Cardiac muscle cell (in vitro differentiated cells and primary cell): Measurements from ENCODE around the gene EAF1. TPM values are rescaled to one million over a fixed set of nuclear protein-coding genes. Genes with fewer than 3 reads are reported as not detected.

Experiments used
- DNase-seq, 2 donors: peaks; one replicate each; pipeline versions ENCODE4 v3.0.0 to v3.0.0-alpha.2; 2010 to 2017; ENCODE audit warnings: low read depth in 1 of 2, low spot score in 1 of 2
- H3K27ac ChIP-seq: fragments of 200-600 bp; sonication (generic); 2 replicates; pipeline ENCODE4 v1.5.1; 2016
- H3K27me3 ChIP-seq: fragments of 200-600 bp; sonication (generic); 2 replicates; pipeline ENCODE4 v1.6.0; 2016; ENCODE audit warnings: control low read depth
- H3K36me3 ChIP-seq: fragments of 200-600 bp; sonication (generic); 2 replicates; pipeline ENCODE4 v1.5.1; 2016; ENCODE audit warnings: control low read depth
- H3K4me1 ChIP-seq: fragments of 200-600 bp; sonication (generic); 2 replicates; pipeline ENCODE4 v1.8.1; 2017; ENCODE audit warnings: low read depth, mild to moderate bottlenecking, mixed run types
- H3K4me3 ChIP-seq: fragments of 200-600 bp; sonication (generic); 2 replicates; pipeline ENCODE4 v1.5.1; 2016; ENCODE audit warnings: mild to moderate bottlenecking
- H3K9me3 ChIP-seq: fragments of 200-600 bp; sonication (generic); 2 replicates; pipeline ENCODE4 v1.5.1; 2017; ENCODE audit warnings: low read depth, mild to moderate bottlenecking, control low read depth
- CTCF ChIP-seq: IDR thresholded peaks from 2 replicates; pipeline ENCODE4 v1.5.1; 2012; ENCODE audit warnings: low read depth, mild to moderate bottlenecking, low read length
- polyA plus RNA-seq: library from polyadenylated mRNA; unstranded; fragments of >200 nt; fragmentation: Nextera tagmentation; extraction: Ambion mirVana; gene quantifications from 2 replicates; pipeline ENCODE4 v1.2.1, GENCODE V29; 2016
- total RNA-seq: library from RNA; depleted of rRNA; stranded (reverse); fragments of >200 nt; gene quantifications from 2 replicates; pipeline ENCODE4 v1.2.3, GENCODE V29; 2016

The EAF1 gene
- total and polyA plus RNA-seq, 2 experiments from 2014 or later: 8.7 to 13.2 TPM

- TF ChIP-seq CTCF: no peak
- Histone ChIP-seq H3K27me3 (no peaks in the 10 kb centered on the region), H3K4me1 (peaks cover 6% of the 10 kb centered on the region), H3K27ac (no peak overlapping the region), H3K9me3 (no peaks in the 10 kb centered on the region), H3K36me3 (peaks cover 23% of the 10 kb centered on the region), H3K4me3 (no peak overlapping the region)
- no peak for DNase-seq
These were observed 1.7 kb downstream of the EAF1 start for GRCh38 chr3:15429080-15429479.

GRCh38 chr3:15430624-15431023 lies 3.2 kb downstream of the EAF1 start:
- no peak for DNase-seq
- Histone ChIP-seq H3K9me3 (no peaks in the 10 kb centered on the region), H3K27me3 (no peaks in the 10 kb centered on the region), H3K36me3 (peaks cover 29% of the 10 kb centered on the region), H3K27ac (no peak overlapping the region), H3K4me1 (peaks cover 6% of the 10 kb centered on the region), H3K4me3 (no peak overlapping the region)
- TF ChIP-seq CTCF: no peak

GRCh38 chr3:15431256-15431837 lies 3.9 kb downstream of the EAF1 start:
- no peak overlapping the region for H3K4me3 ChIP-seq
- no peaks in the 10 kb centered on the region for H3K9me3 ChIP-seq
- TF ChIP-seq CTCF: no peak
- H3K4me1 ChIP-seq: peaks cover 6% of the 10 kb centered on the region
- peaks cover 36% of the 10 kb centered on the region for H3K36me3 ChIP-seq
- H3K27ac ChIP-seq: no peak overlapping the region
- no peak for DNase-seq
- H3K27me3 ChIP-seq: no peaks in the 10 kb centered on the region

GRCh38 chr3:15433531-15433930 lies 6.1 kb downstream of the EAF1 start:
- Histone ChIP-seq H3K4me3 (no peak overlapping the region), H3K4me1 (peaks cover 3% of the 10 kb centered on the region), H3K36me3 (peaks cover 51% of the 10 kb centered on the region), H3K27ac (no peak overlapping the region), H3K27me3 (no peaks in the 10 kb centered on the region), H3K9me3 (no peaks in the 10 kb centered on the region)
- no peak for TF ChIP-seq CTCF
- no peak for DNase-seq

- Histone ChIP-seq H3K4me1 (no peaks in the 10 kb centered on the region), H3K36me3 (peaks cover 61% of the 10 kb centered on the region), H3K9me3 (no peaks in the 10 kb centered on the region), H3K4me3 (no peak overlapping the region), H3K27me3 (no peaks in the 10 kb centered on the region), H3K27ac (no peak overlapping the region)
- peak in 1 of 2 donors; percentile 28 for DNase-seq
- no peak for TF ChIP-seq CTCF
These were observed 7.4 kb downstream of the EAF1 start for GRCh38 chr3:15434756-15435155.
